ENCODE measurements around the gene PHF2.

GRCh38 chr9:93613791-93614190 lies 37.4 kb downstream of the PHF2 start:
- TF ChIP-seq CTCF (IDR thresholded peaks at IDR 0.05; ENCODE audit: insufficient read depth, low read depth, low read length) = no peak
- no peak for TF ChIP-seq EZH2 (IDR thresholded peaks at IDR 0.05; ENCODE audit: insufficient read depth, low read length)
